Spleen (tissue), 11 donors: ENCODE results near the gene SORCS2. TPM values are rescaled to one million over a fixed set of nuclear protein-coding genes. Genes with fewer than 3 reads are reported as not detected.

Experiments
- DNase-seq: peaks from one replicate; pipeline ENCODE4 v3.0.0-alpha.2; 2020
- H3K27ac ChIP-seq, 8 donors: fragments of 200-600 bp; sonication (generic) in 7 of 8; 1 replicate in 4 of 8; 2 replicates in 4 of 8; pipeline versions ENCODE4 v1.5.0 to v1.8.0; 2016 to 2021; ENCODE audit warnings: inconsistent platforms in 4 of 8, mild to moderate bottlenecking in 4 of 8, moderate library complexity in 1 of 8
- H3K27me3 ChIP-seq, 7 donors: fragments of 200-600 bp; sonication (generic) in 6 of 7; replicated peaks in 1 of 7; 1 replicate in 4 of 7; 2 replicates in 3 of 7; pipeline versions ENCODE4 v1.5.0 to v1.8.0; 2016 to 2021; ENCODE audit warnings: inconsistent platforms in 3 of 7, mild to moderate bottlenecking in 1 of 7
- H3K36me3 ChIP-seq, 6 donors: fragments of 200-600 bp; sonication (generic) in 5 of 6; 1 replicate in 4 of 6; 2 replicates in 2 of 6; pipeline versions ENCODE4 v1.5.0 to v1.8.0; 2016 to 2021; ENCODE audit warnings: inconsistent platforms in 2 of 6
- H3K4me1 ChIP-seq, 6 donors: fragments of 200-600 bp; sonication (generic) in 5 of 6; 1 replicate in 3 of 6; 2 replicates in 3 of 6; pipeline versions ENCODE4 v1.5.0 to v1.8.0; 2016 to 2021; ENCODE audit warnings: inconsistent platforms in 3 of 6
- H3K4me3 ChIP-seq, 8 donors: fragments of 200-600 bp; sonication (generic) in 7 of 8; 1 replicate in 4 of 8; 2 replicates in 4 of 8; pipeline versions ENCODE4 v1.5.0 to v1.8.0; 2016 to 2021; ENCODE audit warnings: inconsistent platforms in 4 of 8, mild to moderate bottlenecking in 4 of 8, moderate library complexity in 2 of 8
- H3K9me3 ChIP-seq, 8 donors: fragments of 200-600 bp; sonication (generic) in 7 of 8; 1 replicate in 4 of 8; 2 replicates in 4 of 8; pipeline versions ENCODE4 v1.5.0 to v1.8.0; 2016 to 2021; ENCODE audit warnings: inconsistent platforms in 4 of 8
- CTCF ChIP-seq, 11 experiments: fragments of 200-600 bp in 7 of 11; fragments of 450-650 bp in 4 of 11; sonication (generic) in 4 of 11; IDR thresholded peaks in 8 of 11; conservative IDR thresholded peaks in 3 of 11; 1 replicate in 7 of 11; 2 replicates in 4 of 11; pipeline versions ENCODE4 v1.4.0 to v1.8.0; 2016 to 2021; ENCODE audit warnings: antibody characterized with exemption in 11 of 11, inconsistent platforms in 4 of 11, mild to moderate bottlenecking in 1 of 11
- POLR2A ChIP-seq, 3 donors: fragments of 450-650 bp; IDR thresholded peaks; one replicate each; pipeline ENCODE4 v1.5.1; 2017; ENCODE audit warnings: antibody characterized with exemption in 3 of 3, mild to moderate bottlenecking in 1 of 3
- POLR2AphosphoS5 ChIP-seq, 3 donors: sonication (generic); formaldehyde crosslinking; IDR thresholded peaks; one replicate each; pipeline ENCODE4 v1.5.1; 2017; ENCODE audit warnings: antibody characterized with exemption in 3 of 3
- WGBS, 5 donors: extraction: QIAGEN DNeasy Blood & Tissue Kit in 3 of 5; methylation state at CpG; one replicate each; pipeline versions ENCODE4 v1.1.5 to v1.1.7; 2013 to 2018; 5-methylcytosine and 5-hydroxymethylcytosine counted together
- intact Hi-C: fragments of 100-400 bp; cut with DNase I; formaldehyde crosslinking; loops from one replicate; pipeline ENCODE4 v1.15.0; 2023; ENCODE audit warnings: low total_unique reads
- polyA plus RNA-seq, 3 donors: library from polyadenylated mRNA; stranded (reverse); fragments of 200-250 nt; gene quantifications; one replicate each; pipeline ENCODE4 v1.2.1, GENCODE V29; 2013
- total RNA-seq, 7 donors: library from RNA; depleted of rRNA in 3 of 7; stranded (reverse); fragments of >200 nt in 3 of 7; fragmentation: NEBNext Ultra II Directional in 4 of 7; extraction: Animal tissue kit (Norgen Biotek cat#: 25700) in 4 of 7; gene quantifications; one replicate each; pipeline versions ENCODE4 v1.1.0 to v1.2.1, GENCODE V29; 2016 to 2021
- donor health status: healthy with polysubstance abuse.
- donor health status: DM: no; HTN: no; CAD: no; lungs with moderate emphysema.
- donor health status: DM: no; HTN: no; CAD: no.
- donor health status: Bipolar disorder and iron deficiency.
- donor health status: healthy.
- donor health status: DM: no; HTN: no; CAD: no.
- donor health status: DM: yes; HTN: yes; CAD: no.

Gene SORCS2
- total and polyA plus RNA-seq, 10 donors, result 0.33 to 1.6 (median 0.60) TPM

GRCh38 chr4:7168106-7168505 lies 24.2 kb upstream of the SORCS2 start:
- no peak overlapping the region for H3K27ac ChIP-seq
- H3K36me3 ChIP-seq, result no peaks in the 10 kb centered on the region
- H3K4me3 ChIP-seq, result no peak overlapping the region
- DNase-seq, result peak; percentile 52
- TF ChIP-seq CTCF (IDR thresholded peaks at IDR 0.05 in 8 of 11, conservative IDR thresholded peaks at IDR 0.05 in 3 of 11) (no peak), POLR2AphosphoS5 (IDR thresholded peaks at IDR 0.05) (no peak), POLR2A (IDR thresholded peaks at IDR 0.05) (no peak)
- intact Hi-C loops, result no loop called here
- WGBS, 5 donors, result 87 to 92% (median 89%) methylated on average over 8 of the region's 8 CpGs
- H3K9me3 ChIP-seq, result no peaks in the 10 kb centered on the region
- H3K27me3 ChIP-seq, result no peaks in the 10 kb centered on the region
- peaks cover 0 to 9% (median 3%) of the 10 kb centered on the region in 6 donors for H3K4me1 ChIP-seq

- Histone ChIP-seq H3K9me3 (no peaks in the 10 kb centered on the region), H3K4me1 (peaks cover 0 to 9% (median 3%) of the 10 kb centered on the region in 6 donors), H3K27ac (no peak overlapping the region), H3K4me3 (no peak overlapping the region), H3K36me3 (no peaks in the 10 kb centered on the region), H3K27me3 (no peaks in the 10 kb centered on the region)
- peak; percentile 51 for DNase-seq
- intact Hi-C loops, result no loop called here
- TF ChIP-seq POLR2A (IDR thresholded peaks at IDR 0.05) (no peak), POLR2AphosphoS5 (IDR thresholded peaks at IDR 0.05) (no peak), CTCF (IDR thresholded peaks at IDR 0.05 in 8 of 11, conservative IDR thresholded peaks at IDR 0.05 in 3 of 11) (no peak)
- WGBS, 5 donors, result 51 to 63% (median 57%) methylated on average over 7 of the region's 7 CpGs
Observed at GRCh38 chr4:7169134-7169533, 23.2 kb upstream of the SORCS2 start.

GRCh38 chr4:7170012-7170411 lies 22.3 kb upstream of the SORCS2 start:
- TF ChIP-seq POLR2AphosphoS5 (IDR thresholded peaks at IDR 0.05) (no peak), CTCF (IDR thresholded peaks at IDR 0.05 in 8 of 11, conservative IDR thresholded peaks at IDR 0.05 in 3 of 11) (no peak), POLR2A (IDR thresholded peaks at IDR 0.05) (no peak)
- no peaks in the 10 kb centered on the region for H3K9me3 ChIP-seq
- no peak overlapping the region for H3K27ac ChIP-seq
- H3K36me3 ChIP-seq, result no peaks in the 10 kb centered on the region
- H3K4me1 ChIP-seq, result peaks cover 0 to 9% (median 3%) of the 10 kb centered on the region in 6 donors
- intact Hi-C loops, result no loop called here
- no peaks in the 10 kb centered on the region for H3K27me3 ChIP-seq
- H3K4me3 ChIP-seq, result no peak overlapping the region
- DNase-seq, result peak; percentile 22
- WGBS, 5 donors, result 74 to 89% (median 81%) methylated on average over 3 of the region's 3 CpGs

GRCh38 chr4:7171191-7171900 lies 21.0 kb upstream of the SORCS2 start:
- DNase-seq, result no peak
- Histone ChIP-seq H3K27me3 (no peaks in the 10 kb centered on the region), H3K27ac (no peak overlapping the region), H3K4me3 (no peak overlapping the region), H3K36me3 (no peaks in the 10 kb centered on the region), H3K9me3 (no peaks in the 10 kb centered on the region), H3K4me1 (peaks cover 0 to 9% (median 3%) of the 10 kb centered on the region in 6 donors)
- intact Hi-C loops, result no loop called here
- 66 to 74% (median 68%) methylated on average over 4 of the region's 4 CpGs for WGBS, 5 donors
- TF ChIP-seq CTCF (IDR thresholded peaks at IDR 0.05 in 8 of 11, conservative IDR thresholded peaks at IDR 0.05 in 3 of 11), result no peak
- TF ChIP-seq POLR2AphosphoS5 (IDR thresholded peaks at IDR 0.05), result no peak
- no peak for TF ChIP-seq POLR2A (IDR thresholded peaks at IDR 0.05)
